Pancreas (tissue), 10 donors: ENCODE results near the gene MTCL3.
A peak's percentile ranks its signal among the peaks of the same experiment; 100 is the strongest.

Experiments
- ATAC-seq, 4 donors: fragments of 200-7000 bp; cut with Tn5 transposase; one replicate each; pipeline versions ENCODE4 v1.8.0 to v1.9.1; 2020; ENCODE audit warnings: mild to moderate bottlenecking in 4 of 4, moderate library complexity in 4 of 4
- DNase-seq, 6 donors: peaks; one replicate each; pipeline ENCODE4 v3.0.0-alpha.2; 2020
- FAIRE-seq: peaks from 2 replicates; lab custom pipeline; 2012; peaks lifted over from hg19 to GRCh38; lab: Jason Lieb, UNC
- H3K27ac ChIP-seq, 4 donors: fragments of 200-600 bp; sonication (generic); 1 replicate in 3 of 4; 2 replicates in 1 of 4; pipeline versions ENCODE4 v1.5.0 to v1.8.0; 2020
- H3K27me3 ChIP-seq, 4 donors: fragments of 200-600 bp; one replicate each; pipeline ENCODE4 v1.8.0; 2021
- H3K36me3 ChIP-seq, 3 donors: fragments of 200-600 bp; sonication (generic) in 1 of 3; one replicate each; pipeline versions ENCODE4 v1.5.0 to v1.8.0; 2020 to 2021
- H3K4me1 ChIP-seq, 3 donors: fragments of 200-600 bp; one replicate each; pipeline ENCODE4 v1.8.0; 2021
- H3K4me3 ChIP-seq, 4 donors: fragments of 200-600 bp; sonication (generic) in 2 of 4; one replicate each; pipeline versions ENCODE4 v1.5.0 to v1.8.0; 2020 to 2021
- H3K9me3 ChIP-seq, 4 donors: fragments of 200-600 bp; one replicate each; pipeline ENCODE4 v1.8.0; 2021
- CTCF ChIP-seq, 4 donors: fragments of 200-600 bp; sonication (generic) in 3 of 4; IDR thresholded peaks; one replicate each; pipeline versions ENCODE4 v1.5.0 to v1.8.0; 2021; ENCODE audit warnings: antibody characterized with exemption in 4 of 4
- WGBS, 2 donors: extraction: QIAGEN DNeasy Blood & Tissue Kit; methylation state at CpG; one replicate each; pipeline ENCODE4 v1.1.7; 2013; 5-methylcytosine and 5-hydroxymethylcytosine counted together
- intact Hi-C, 3 donors: fragments of 100-400 bp; cut with DNase I; formaldehyde crosslinking; loops; one replicate each; pipeline versions ENCODE4 v1.11.1 to v1.14.2; 2022
- donor health status: healthy with polysubstance abuse.
- donor health status: DM: no; HTN: no; CAD: no; lungs with moderate emphysema.
- donor health status: DM: no; HTN: no; CAD: no.
- donor health status: control.
- donor health status: control.
- donor health status: Bipolar disorder and iron deficiency.
- donor health status: DM: yes; HTN: yes; CAD: no.
- donor health status: DM: no; HTN: no; CAD: no.
- donor health status: DM: no; HTN: no; CAD: no.
- donor health status: DM: yes; HTN: yes; CAD: no.

MTCL3 gene

GRCh38 chr6:127477658-127478057, 41.5 kb downstream of the MTCL3 start:
- WGBS, 2 donors, result 9 to 18% methylated on average over 1 of the region's 1 CpG
- no peak for DNase-seq
- no peak for FAIRE-seq
- H3K36me3 ChIP-seq, result no peaks in the 10 kb centered on the region
- no peak for ATAC-seq
- H3K9me3 ChIP-seq, result no peaks in the 10 kb centered on the region
- H3K27me3 ChIP-seq, result no peaks in the 10 kb centered on the region
- intact Hi-C loops, result no loop called here
- no peak for TF ChIP-seq CTCF (IDR thresholded peaks at IDR 0.05)
- H3K27ac ChIP-seq, result no peak overlapping the region
- H3K4me3 ChIP-seq, result no peak overlapping the region
- H3K4me1 ChIP-seq, result no peaks in the 10 kb centered on the region

GRCh38 chr6:127475823-127476176, 43.3 kb downstream of the MTCL3 start:
- no peak for FAIRE-seq
- intact Hi-C loops, result no loop called here
- Histone ChIP-seq H3K27me3 (no peaks in the 10 kb centered on the region), H3K27ac (no peak overlapping the region), H3K9me3 (no peaks in the 10 kb centered on the region), H3K4me3 (no peak overlapping the region), H3K36me3 (no peaks in the 10 kb centered on the region), H3K4me1 (no peaks in the 10 kb centered on the region)
- no peak for TF ChIP-seq CTCF (IDR thresholded peaks at IDR 0.05)
- ATAC-seq, result no peak
- DNase-seq, result no peak
- 62 to 81% methylated on average over 34 of the region's 34 CpGs for WGBS, 2 donors

- 60 to 85% methylated on average over 81 to 87 of the region's 87 CpGs for WGBS, 2 donors
- intact Hi-C loops, result no loop called here
- TF ChIP-seq CTCF (IDR thresholded peaks at IDR 0.05), result no peak
- H3K36me3 ChIP-seq, result no peaks in the 10 kb centered on the region
- H3K4me3 ChIP-seq, result no peak overlapping the region
- DNase-seq (peak in 1 of 6 donors; percentile 58), FAIRE-seq (no peak), ATAC-seq (no peak)
- no peaks in the 10 kb centered on the region for H3K27me3 ChIP-seq
- no peak overlapping the region for H3K27ac ChIP-seq
- H3K4me1 ChIP-seq, result no peaks in the 10 kb centered on the region
- no peaks in the 10 kb centered on the region for H3K9me3 ChIP-seq
Observed at GRCh38 chr6:127475135-127475822, 43.9 kb downstream of the MTCL3 start.

GRCh38 chr6:127471379-127472255, 47.5 kb downstream of the MTCL3 start:
- H3K27me3 ChIP-seq, result no peaks in the 10 kb centered on the region
- no peak overlapping the region for H3K27ac ChIP-seq
- WGBS, 2 donors, result 48 to 53% methylated on average over 5 of the region's 5 CpGs
- no peak for FAIRE-seq
- no peak overlapping the region for H3K4me3 ChIP-seq
- no peak for ATAC-seq
- intact Hi-C loops, result no loop called here
- H3K4me1 ChIP-seq, result no peaks in the 10 kb centered on the region
- no peaks in the 10 kb centered on the region for H3K9me3 ChIP-seq
- no peak for TF ChIP-seq CTCF (IDR thresholded peaks at IDR 0.05)
- no peaks in the 10 kb centered on the region for H3K36me3 ChIP-seq
- no peak for DNase-seq

- Histone ChIP-seq H3K4me3 (no peak overlapping the region), H3K9me3 (no peaks in the 10 kb centered on the region), H3K27me3 (no peaks in the 10 kb centered on the region), H3K27ac (no peak overlapping the region), H3K36me3 (no peaks in the 10 kb centered on the region), H3K4me1 (no peaks in the 10 kb centered on the region)
- 67 to 75% methylated on average over 2 of the region's 2 CpGs for WGBS, 2 donors
- ATAC-seq (no peak), DNase-seq (no peak), FAIRE-seq (no peak)
- TF ChIP-seq CTCF (IDR thresholded peaks at IDR 0.05), result no peak
- intact Hi-C loops, result loop anchor here in 2 of 3 donors (10.0 kb wide), 1 partner anchor 76 kb away; no protein-coding TSS in a partner anchor
Observed at GRCh38 chr6:127468936-127469335, 50.2 kb downstream of the MTCL3 start.
